Eye (tissue), 1 donor: ENCODE data around the gene RALY.
"Not testable (repeated sequence)": the region's sequence is repeated elsewhere in the genome, so short reads cannot be mapped to it uniquely, and the experiment has no call there.

ENCODE experiments used
- DNase-seq: peaks from one replicate; pipeline ENCODE4 v3.0.0-alpha.2; 2015

Gene RALY

DNA sequence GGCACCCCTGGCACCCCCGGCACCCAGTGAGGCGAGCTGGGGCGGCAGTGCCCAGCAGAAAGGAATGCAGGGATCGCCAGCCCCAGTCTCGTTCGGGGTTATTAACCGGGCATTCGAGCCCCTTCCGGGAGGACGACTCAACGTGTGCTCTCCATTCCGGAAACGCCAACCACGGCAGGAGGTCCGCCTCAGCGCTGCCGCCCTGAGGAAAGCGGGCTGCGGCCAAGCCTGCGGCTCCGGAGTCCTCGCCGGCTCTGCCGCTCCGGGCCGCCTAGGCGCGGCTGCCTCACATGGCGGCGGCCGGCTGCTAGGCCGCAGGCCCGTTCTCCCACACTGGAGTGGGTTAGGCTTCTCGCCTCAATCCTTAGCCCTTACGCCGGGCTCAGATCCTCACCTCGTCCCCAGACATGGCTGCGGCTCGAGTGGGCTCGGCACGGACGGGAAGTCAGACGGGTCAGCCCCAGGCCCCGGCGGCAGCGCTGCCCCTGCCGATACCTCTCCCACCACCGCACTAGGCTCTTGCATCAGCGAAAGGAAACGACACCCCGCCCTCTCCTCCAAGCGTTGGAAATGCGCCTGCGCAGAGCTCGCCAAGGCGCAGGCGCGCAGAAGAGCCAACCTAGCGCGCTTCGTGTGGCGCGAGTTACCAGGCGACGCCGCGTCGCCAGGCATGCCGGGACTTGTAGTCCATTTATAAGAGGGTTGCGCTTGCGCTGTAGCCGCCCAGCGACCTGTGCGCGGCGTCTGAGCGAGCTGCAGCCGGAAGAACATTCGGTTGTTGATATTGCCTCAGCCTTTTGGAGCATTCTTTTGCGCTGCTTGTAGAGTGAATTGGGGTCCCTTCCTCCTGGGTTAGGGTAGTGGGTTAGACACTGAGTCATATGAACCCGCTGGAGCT is 118.2 kb downstream of the RALY start, which contains the start of gene EIF2S2:
TSS of gene EIF2S2 (minus strand) at position 542 of the 898 bp plus-strand sequence. CDS start at position 409, 133 bp downstream.
- peak; percentile 99 for DNase-seq

DNA sequence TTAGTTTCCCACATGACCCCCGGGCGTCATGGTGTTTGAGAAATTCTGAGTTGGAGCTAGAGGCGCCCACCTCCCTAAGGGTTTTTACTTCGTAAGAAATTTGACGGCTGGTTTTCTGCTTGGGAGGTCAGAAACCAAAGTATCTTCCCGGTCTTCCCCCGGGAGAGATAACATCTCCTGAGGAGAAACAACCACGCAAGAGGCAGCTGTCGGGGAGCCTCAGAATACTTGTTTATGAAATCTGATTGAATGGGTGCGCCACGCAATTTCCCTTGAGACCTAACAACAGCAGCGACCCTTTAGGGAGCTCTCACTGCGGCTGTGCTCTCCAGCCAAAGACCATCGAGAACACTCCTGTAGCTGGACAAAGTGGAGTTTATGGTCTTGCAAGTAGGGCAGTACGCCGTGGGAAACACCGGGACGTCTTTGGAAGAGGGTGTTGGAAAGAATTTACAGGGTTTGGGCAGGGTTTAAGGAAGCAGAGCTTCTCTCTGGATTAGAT is 118.9 kb downstream of the RALY start:
- DNase-seq = no peak

DNA sequence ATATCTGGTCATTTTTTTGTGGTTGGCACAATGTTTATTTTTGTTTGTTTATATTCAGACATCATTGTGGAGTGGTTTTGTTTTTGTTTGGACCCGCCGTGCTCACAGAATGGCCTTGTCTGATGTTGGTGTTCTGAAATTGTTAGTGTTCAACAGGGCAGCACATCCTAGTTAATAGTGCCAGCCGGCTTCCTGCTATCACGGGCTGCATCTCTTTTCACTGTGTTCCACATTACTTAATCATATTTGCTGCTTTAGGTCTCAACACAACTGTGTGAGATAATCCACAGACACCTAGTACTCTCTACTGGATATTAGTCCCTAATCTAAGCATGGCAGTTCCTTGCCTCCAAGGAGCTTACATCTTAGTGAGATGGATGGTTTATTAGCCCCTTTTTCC is 121.1 kb downstream of the RALY start:
- DNase-seq = no peak

DNA sequence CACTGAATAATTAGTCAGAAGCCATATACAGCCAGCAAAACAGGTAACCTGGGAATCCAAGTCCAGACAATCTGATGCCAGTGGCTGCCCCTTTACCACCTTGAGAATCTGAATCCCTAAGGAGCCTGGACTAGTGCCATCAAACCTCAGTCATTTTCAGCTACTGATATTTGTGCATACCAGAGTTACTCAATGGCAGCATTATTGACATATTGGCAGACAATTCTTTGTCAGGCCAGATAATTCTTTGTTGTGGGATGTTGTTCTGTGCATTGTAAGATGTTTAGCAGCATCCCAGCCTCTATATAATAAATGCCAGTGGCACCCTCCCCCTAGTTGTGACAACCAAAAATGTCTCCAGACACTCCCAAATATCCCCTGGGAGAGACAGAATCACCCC is 121.5 kb downstream of the RALY start:
- DNase-seq = no peak

DNA sequence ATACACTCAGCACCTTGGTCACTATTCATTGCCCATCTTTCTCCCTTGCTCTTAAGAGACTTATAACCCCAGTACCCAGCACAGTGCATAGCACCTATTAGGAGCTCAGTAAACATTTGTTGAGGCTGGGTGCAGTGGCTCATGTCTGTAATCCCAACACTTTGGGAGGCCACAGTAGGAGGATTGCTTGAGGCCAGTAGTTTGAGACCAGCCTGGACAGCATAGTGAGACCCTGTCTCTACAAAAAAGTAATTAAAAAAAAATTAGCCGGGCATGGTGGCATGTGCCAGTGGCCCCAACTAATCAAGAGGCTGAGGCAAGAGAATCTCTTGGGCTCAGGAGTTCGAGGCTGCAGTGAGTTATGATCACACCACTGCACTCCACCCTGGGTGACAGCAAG is 126.5 kb downstream of the RALY start:
- no peak for DNase-seq

DNA sequence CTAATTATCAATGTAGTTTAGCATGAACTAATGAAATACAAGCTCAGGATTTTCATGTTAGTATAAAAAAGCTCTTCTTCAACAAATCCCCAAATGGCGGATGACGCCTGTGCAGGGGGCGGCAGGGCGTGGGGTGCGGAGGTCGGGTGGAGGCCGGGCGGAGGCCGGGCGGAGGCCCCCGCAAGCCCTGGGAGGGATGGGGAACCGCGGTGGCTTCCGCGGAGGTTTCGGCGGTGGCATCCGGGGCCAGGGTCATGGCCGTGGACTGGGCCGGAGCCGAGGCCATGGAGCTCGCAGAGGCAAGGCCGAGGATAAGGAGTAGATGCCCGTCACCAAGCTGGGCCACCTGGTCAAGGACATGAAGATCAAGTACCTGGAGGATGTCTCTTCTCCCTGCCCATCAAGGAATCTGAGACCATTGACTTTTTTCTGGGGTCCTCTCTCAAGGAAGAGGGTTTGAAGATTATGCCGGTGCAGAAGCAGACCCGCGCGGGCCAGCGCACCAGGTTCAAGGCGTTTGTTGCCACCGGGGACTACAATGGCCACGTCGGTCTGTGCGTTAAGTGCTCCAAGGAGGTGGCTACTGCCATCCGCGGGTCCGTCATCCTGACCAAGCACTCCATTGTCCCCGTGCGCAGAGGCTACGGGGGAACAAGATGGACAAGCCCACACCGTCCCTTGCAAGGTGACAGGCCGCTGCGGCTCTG is 128.7 kb downstream of the RALY start:
- DNase-seq = no peak

DNA sequence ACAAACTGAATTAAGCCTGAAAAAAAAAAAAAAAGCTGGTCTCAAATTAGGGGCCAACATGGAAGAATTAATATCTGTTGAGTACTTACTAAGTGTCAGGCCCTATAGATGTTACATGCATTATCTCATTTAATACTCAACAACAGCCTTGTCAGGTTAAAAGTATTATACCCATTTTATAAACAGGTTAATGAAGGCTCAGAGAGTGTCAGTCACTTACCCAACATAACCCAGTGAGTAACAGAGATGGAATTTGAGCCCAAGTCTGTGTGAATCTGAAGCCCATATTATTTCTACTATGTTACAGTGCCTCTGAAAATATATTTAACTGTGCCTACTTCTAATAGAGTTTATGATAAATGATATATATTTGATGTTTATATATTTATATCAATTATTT is 129.6 kb downstream of the RALY start:
- DNase-seq = no peak

DNA sequence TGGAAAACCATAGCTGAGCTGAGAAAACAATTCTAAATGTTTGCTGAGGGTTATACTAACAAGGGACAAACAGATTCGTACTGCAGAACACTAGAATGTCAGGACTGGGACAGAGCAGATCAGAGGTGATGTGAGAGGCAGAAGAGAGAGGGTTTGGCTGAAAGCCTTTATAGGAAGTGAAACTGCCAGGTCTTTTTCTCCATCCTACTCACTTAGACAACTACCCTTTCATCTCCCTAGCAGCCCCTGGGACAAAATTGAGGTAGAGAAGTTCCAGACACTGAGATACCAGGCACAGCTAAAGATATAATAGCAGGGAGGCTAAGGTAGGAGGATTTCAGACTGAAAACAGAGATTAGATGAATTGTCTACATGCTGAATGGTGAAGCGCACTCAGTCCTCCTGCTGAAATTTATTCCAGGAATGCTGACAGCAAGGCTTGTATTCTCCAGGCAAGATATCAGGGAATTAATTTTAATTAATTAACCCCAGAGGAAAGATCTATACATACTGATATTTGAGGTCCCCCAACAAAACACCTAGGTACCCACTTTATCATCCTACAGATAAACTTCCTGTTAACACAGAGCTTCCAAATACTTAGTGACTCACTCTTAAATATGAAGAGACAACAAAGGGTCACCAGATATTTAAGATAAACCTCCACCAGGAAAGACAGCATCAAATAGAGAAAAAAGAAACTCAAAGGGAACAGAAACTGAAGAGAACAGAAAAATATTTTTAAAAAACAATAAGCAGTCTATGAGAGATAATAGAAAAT is 130.9 kb downstream of the RALY start:
- no peak for DNase-seq

DNA sequence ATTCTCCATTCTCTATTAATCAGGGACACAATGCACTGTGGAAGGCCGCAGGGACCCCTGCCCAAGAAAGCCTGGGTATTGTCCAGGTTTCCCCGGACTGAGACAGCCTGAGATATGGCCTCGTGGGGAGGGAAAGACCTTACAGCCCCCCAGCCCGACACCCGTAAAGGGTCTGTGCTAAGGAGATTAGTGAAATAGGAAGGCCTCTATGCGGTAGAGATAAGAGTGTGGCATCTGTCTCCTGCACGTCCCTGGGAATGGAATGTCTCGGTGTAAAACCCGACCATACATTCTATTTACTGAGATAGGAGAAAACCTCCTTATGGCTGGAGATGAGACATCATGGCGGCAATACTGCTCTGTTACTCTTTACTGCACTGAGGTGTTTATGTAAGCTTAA is 134.1 kb downstream of the RALY start:
- no peak for DNase-seq

DNA sequence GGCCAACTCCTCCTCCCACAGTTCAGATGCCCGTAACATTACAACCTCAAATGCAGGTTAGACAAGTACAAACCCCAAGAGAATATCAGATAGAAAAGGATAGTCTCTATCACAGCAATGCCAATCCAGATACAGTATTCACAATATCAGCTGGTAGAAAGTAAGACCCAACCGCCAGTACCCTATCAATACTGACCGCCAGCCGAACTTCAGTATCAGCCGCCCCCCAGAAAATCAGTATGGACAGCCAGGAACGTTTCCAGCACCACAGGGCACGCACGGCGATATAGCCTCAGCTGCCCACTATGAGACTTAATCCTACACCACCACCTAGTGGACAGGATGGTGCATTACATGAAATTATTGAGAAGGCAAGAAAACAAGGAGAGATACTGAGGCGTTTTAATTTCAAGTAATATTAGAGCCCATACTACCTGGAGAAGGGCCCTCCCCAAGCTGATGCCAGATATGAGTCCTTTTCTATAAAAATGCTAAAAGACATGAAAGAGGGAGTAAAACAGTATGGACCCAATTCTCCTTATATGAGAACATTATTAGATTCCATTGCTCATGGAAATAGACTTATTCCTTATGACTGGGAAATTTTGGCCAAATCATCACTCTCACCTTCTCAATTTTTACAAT is 135.9 kb downstream of the RALY start:
- DNase-seq = peak; percentile 93

DNA sequence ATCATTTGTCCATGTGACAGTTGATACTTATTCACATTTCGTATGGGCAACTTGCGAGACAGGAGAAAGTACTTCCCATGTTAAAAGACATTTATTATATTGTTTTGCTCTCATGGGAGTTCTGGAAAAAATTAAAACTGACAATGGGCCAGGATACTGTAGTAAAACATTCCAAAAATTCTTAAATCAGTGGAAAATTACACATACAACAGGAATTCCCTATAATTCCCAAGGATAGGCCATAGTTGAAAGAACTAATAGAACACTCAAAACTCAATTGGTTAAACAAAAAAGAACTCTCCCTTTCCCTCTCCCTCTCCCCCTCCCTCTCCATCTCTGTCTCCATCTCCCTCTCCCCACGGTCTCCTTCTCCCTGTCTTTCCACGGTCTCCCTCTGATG is 137.8 kb downstream of the RALY start:
- DNase-seq = no peak

DNA sequence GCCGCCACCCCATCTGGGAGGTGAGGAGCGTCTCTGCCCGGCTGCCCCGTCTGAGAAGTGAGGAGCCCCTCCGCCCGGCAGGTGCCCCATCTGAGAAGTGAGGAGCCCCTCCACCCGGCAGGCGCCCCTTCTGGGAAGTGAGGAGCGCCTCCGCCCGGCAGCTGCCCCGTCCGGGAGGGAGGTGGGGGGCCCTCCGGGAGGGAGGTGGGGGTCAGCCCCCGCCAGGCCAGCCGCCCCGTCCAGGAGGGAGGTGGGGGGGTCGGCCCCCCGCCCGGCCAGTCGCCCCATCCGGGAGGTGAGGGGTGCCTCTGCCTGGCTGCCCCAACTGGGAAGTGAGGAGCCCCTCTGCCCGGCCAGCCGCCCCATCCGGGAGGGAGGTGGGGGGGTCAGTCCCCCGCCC is 138.8 kb downstream of the RALY start:
- DNase-seq = not testable (repeated sequence)

DNA sequence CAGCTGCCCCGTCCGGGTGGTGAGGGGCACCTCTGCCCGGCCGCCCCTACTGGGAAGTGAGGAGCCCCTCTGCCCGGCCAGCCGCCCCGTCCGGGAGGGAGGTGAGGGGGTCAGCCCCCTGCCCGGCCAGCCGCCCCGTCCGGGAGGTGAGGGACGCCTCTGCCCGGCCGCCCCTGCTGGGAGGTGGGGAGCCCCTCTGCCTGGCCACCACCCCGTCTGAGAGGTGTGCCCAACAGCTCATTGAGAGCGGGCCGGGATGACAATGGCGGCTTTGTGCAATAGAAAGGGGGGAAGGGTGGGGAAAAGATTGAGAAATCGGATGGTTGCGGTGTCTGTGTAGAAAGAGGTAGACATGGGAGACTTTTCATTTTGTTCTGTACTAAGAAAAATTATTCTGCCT is 139.2 kb downstream of the RALY start:
- DNase-seq = not testable (repeated sequence)

DNA sequence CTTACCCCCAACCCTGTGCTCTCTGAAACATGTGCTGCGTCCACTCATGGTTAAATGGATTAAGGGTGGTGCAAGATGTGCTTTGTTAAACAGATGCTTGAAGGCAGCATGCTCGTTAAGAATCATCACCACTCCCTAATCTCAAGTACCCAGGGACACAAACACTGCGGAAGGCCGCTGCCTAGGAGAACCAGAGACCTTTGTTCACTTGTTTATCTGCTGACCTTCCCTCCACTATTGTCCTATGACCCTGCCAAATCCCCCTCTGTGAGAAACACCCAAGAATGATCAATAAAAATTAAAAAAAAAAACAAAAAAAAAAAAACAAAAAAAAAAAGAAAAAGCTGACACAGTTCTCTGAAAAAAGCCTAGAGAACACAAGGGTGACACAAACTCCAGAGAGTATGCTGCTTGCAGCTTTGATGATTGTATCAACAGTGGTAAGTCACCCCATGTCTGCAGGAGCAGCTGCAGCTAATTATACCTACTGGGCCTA is 139.7 kb downstream of the RALY start:
- not testable (repeated sequence) for DNase-seq
